CD4-positive, alpha-beta memory T cell (primary cell): ENCODE measurements around the gene GH1. TPM values are rescaled to one million over a fixed set of nuclear protein-coding genes. Genes with fewer than 3 reads are reported as not detected.

Source experiments
- CTCF ChIA-PET: fragments of 350-600 bp; sonication (Branson Sonifier 250); formaldehyde crosslinking; loops from one replicate; lab custom pipeline; 2021; ENCODE audit warnings: inconsistent platforms; ENCODE audit not compliant: partially characterized antibody; lab: Charles Lee
- POLR2A ChIA-PET: fragments of 350-600 bp; sonication (Branson Sonifier 250); formaldehyde crosslinking; loops from one replicate; lab custom pipeline; 2021; ENCODE audit not compliant: partially characterized antibody; lab: Charles Lee
- DNase-seq, 5 donors: peaks; one replicate each; pipeline versions ENCODE4 v3.0.0 to v3.0.0-alpha.2; 2020 to 2022; ENCODE audit warnings: mixed read lengths in 1 of 5
- H3K27ac ChIP-seq: one replicate; pipeline ENCODE4 v1.7.0; 2013; ENCODE audit warnings: low read depth, low read length
- H3K27me3 ChIP-seq: 2 replicates; pipeline ENCODE4 v1.7.0; 2013; ENCODE audit warnings: mild to moderate bottlenecking, low read length, moderate library complexity; ENCODE audit not compliant: insufficient read depth
- H3K36me3 ChIP-seq: 2 replicates; pipeline ENCODE4 v1.7.0; 2013; ENCODE audit warnings: mild to moderate bottlenecking, low read length, moderate library complexity; ENCODE audit not compliant: insufficient read depth
- H3K4me1 ChIP-seq: 2 replicates; pipeline ENCODE4 v1.7.0; 2013; ENCODE audit warnings: mild to moderate bottlenecking, low read length, moderate library complexity; ENCODE audit not compliant: insufficient read depth
- H3K4me3 ChIP-seq, 2 donors: one replicate each; pipeline ENCODE4 v1.7.0; 2013; ENCODE audit warnings: low read length in 2 of 2, mild to moderate bottlenecking in 1 of 2
- H3K9me3 ChIP-seq, 2 donors: one replicate each; pipeline ENCODE4 v1.7.0; 2013; ENCODE audit warnings: low read length in 2 of 2, control low read depth in 1 of 2; ENCODE audit not compliant: control insufficient read depth in 1 of 2
- H3K27ac Mint-ChIP-seq, 7 donors: one replicate each; pipeline ENCODE4 v1.8.0; 2020 to 2021; ENCODE audit warnings: mixed read lengths in 7 of 7, mild to moderate bottlenecking in 6 of 7, inconsistent platforms in 3 of 7, moderate library complexity in 3 of 7
- H3K27me3 Mint-ChIP-seq, 2 donors: one replicate each; pipeline ENCODE4 v1.8.0; 2020 to 2021; ENCODE audit warnings: mixed read lengths in 2 of 2
- H3K36me3 Mint-ChIP-seq, 2 donors: one replicate each; pipeline ENCODE4 v1.8.0; 2020 to 2021; ENCODE audit warnings: mixed read lengths in 2 of 2, inconsistent platforms in 1 of 2, mild to moderate bottlenecking in 1 of 2
- H3K4me1 Mint-ChIP-seq, 4 donors: one replicate each; pipeline ENCODE4 v1.8.0; 2020 to 2021; ENCODE audit warnings: mixed read lengths in 4 of 4, mild to moderate bottlenecking in 1 of 4
- H3K4me3 Mint-ChIP-seq, 8 donors: one replicate each; pipeline ENCODE4 v1.8.0; 2020 to 2021; ENCODE audit warnings: mixed read lengths in 8 of 8, mild to moderate bottlenecking in 7 of 8, moderate library complexity in 6 of 8, inconsistent platforms in 3 of 8
- H3K9me3 Mint-ChIP-seq, 8 donors: one replicate each; pipeline ENCODE4 v1.8.0; 2020 to 2021; ENCODE audit warnings: mixed read lengths in 8 of 8, mild to moderate bottlenecking in 5 of 8, inconsistent platforms in 3 of 8, moderate library complexity in 1 of 8
- intact Hi-C: fragments of 100-400 bp; cut with micrococcal nuclease; formaldehyde crosslinking; loops from one replicate; pipeline ENCODE4 v1.15.1; 2023
- polyA plus RNA-seq, 2 donors: library from polyadenylated mRNA; unstranded; fragments of 300-500 nt; fragmentation: Illumina TruSeq; gene quantifications; one replicate each; pipeline ENCODE4 v1.2.3, GENCODE V29; 2021
- total RNA-seq, 2 experiments: library from RNA; stranded (reverse); gene quantifications; one replicate each; pipeline ENCODE4 v1.2.3, GENCODE V29; 2021

Gene GH1
- total and polyA plus RNA-seq, 4 experiments from 2014 or later: not detected

GRCh38 chr17:63945784-63946439, 27.3 kb upstream of the GH1 start:
- peak overlapping the region in 3 of 7 donors; percentile 7 to 67 (median 64) for H3K27ac Mint-ChIP-seq
- H3K4me1 Mint-ChIP-seq: peaks cover 4 to 29% (median 19%) of the 10 kb centered on the region in 4 donors
- no peak for DNase-seq
- H3K36me3 Mint-ChIP-seq: no peaks in the 10 kb centered on the region
- H3K27me3 Mint-ChIP-seq: no peaks in the 10 kb centered on the region
- H3K4me1 ChIP-seq: peaks cover 22% of the 10 kb centered on the region
- peak overlapping the region in 6 of 8 donors; percentile 9 to 85 (median 75) for H3K4me3 Mint-ChIP-seq
- intact Hi-C loops: loop anchor here (1.0 to 5.0 kb wide), 4 partner anchors 27 to 79 kb away; partner anchors contain the start of gene ICAM2
- no peak overlapping the region for H3K27ac ChIP-seq
- H3K4me3 ChIP-seq: peak overlapping the region in 1 of 2 donors; percentile 31
- H3K27me3 ChIP-seq: no peaks in the 10 kb centered on the region
- H3K9me3 ChIP-seq: no peaks in the 10 kb centered on the region
- no peaks in the 10 kb centered on the region for H3K9me3 Mint-ChIP-seq
- POLR2A ChIA-PET: interaction anchor here (0.8 to 2.6 kb wide), 24 partner anchors 9 to 200 kb away, joined by 3 to 26 read pairs (median 6); partner anchors contain the start of genes CD79B, ERN1, GH1 and ICAM2
- H3K36me3 ChIP-seq: no peaks in the 10 kb centered on the region
- CTCF ChIA-PET: interaction anchor here (0.7 to 3.1 kb wide), 36 partner anchors 8 to 199 kb away, joined by 3 to 131 read pairs (median 8); partner anchors contain the start of genes CD79B, CSHL1, GH1 and ICAM2

GRCh38 chr17:63944736-63945499, 26.3 kb upstream of the GH1 start:
- Mint-ChIP-seq H3K4me3 (peak overlapping the region in 2 of 8 donors; percentile 65 to 76), H3K27ac (peak overlapping the region in 1 of 7 donors; percentile 29), H3K27me3 (no peaks in the 10 kb centered on the region), H3K4me1 (peaks cover 4 to 29% (median 17%) of the 10 kb centered on the region in 4 donors), H3K9me3 (no peaks in the 10 kb centered on the region), H3K36me3 (no peaks in the 10 kb centered on the region)
- intact Hi-C loops: loop anchor here (5.0 kb wide), 1 partner anchor 42 kb away; no protein-coding TSS in a partner anchor
- no peak for DNase-seq
- no peak overlapping the region for H3K27ac ChIP-seq
- ChIA-PET CTCF (interaction anchor here (1.2 to 3.1 kb wide), 9 partner anchors 7 to 188 kb away, joined by 3 to 131 read pairs (median 14); partner anchors contain the start of genes GH1 and ICAM2), POLR2A (interaction anchor here (0.8 to 2.6 kb wide), 6 partner anchors 13 to 201 kb away, joined by 3 to 25 read pairs (median 9); partner anchors contain the start of genes CD79B and ICAM2)
- H3K9me3 ChIP-seq: no peaks in the 10 kb centered on the region
- H3K4me3 ChIP-seq: no peak overlapping the region
- H3K27me3 ChIP-seq: no peaks in the 10 kb centered on the region
- peaks cover 22% of the 10 kb centered on the region for H3K4me1 ChIP-seq
- no peaks in the 10 kb centered on the region for H3K36me3 ChIP-seq

- intact Hi-C loops: no loop called here
- Histone ChIP-seq H3K36me3 (no peaks in the 10 kb centered on the region), H3K27me3 (no peaks in the 10 kb centered on the region), H3K27ac (no peak overlapping the region), H3K9me3 (no peaks in the 10 kb centered on the region), H3K4me1 (peaks cover 22% of the 10 kb centered on the region), H3K4me3 (no peak overlapping the region)
- peaks cover 10 to 36% (median 24%) of the 10 kb centered on the region in 4 donors for H3K4me1 Mint-ChIP-seq
- H3K27me3 Mint-ChIP-seq: no peaks in the 10 kb centered on the region
- POLR2A ChIA-PET: interaction anchor here (1.0 kb wide), 1 partner anchor 24 kb away, joined by 3 read pairs; no protein-coding TSS in a partner anchor
- no peaks in the 10 kb centered on the region for H3K36me3 Mint-ChIP-seq
- H3K27ac Mint-ChIP-seq: peak overlapping the region in 1 of 7 donors; percentile 25
- DNase-seq: no peak
- no peaks in the 10 kb centered on the region for H3K9me3 Mint-ChIP-seq
- H3K4me3 Mint-ChIP-seq: peak overlapping the region in 1 of 8 donors; percentile 71
- CTCF ChIA-PET: interaction anchor here (1.6 kb wide), 1 partner anchor 12 kb away, joined by 4 read pairs; the partner anchor contains the start of gene CD79B
Observed at GRCh38 chr17:63943745-63944144, 25.1 kb upstream of the GH1 start.

GRCh38 chr17:63942309-63942985, 23.8 kb upstream of the GH1 start:
- H3K9me3 ChIP-seq: no peaks in the 10 kb centered on the region
- Mint-ChIP-seq H3K27me3 (no peaks in the 10 kb centered on the region), H3K4me3 (no peak overlapping the region), H3K9me3 (no peaks in the 10 kb centered on the region), H3K27ac (peak overlapping the region in 1 of 7 donors; percentile 46), H3K36me3 (no peaks in the 10 kb centered on the region), H3K4me1 (peaks cover 11 to 39% (median 24%) of the 10 kb centered on the region in 4 donors)
- intact Hi-C loops: no loop called here
- no peaks in the 10 kb centered on the region for H3K27me3 ChIP-seq
- peaks cover 22% of the 10 kb centered on the region for H3K4me1 ChIP-seq
- H3K36me3 ChIP-seq: no peaks in the 10 kb centered on the region
- no peak overlapping the region for H3K27ac ChIP-seq
- ChIA-PET CTCF (interaction anchor here (1.1 to 1.6 kb wide), 2 partner anchors 11 to 86 kb away, joined by 3 to 4 read pairs; partner anchors contain the start of gene CD79B), POLR2A (interaction anchor here (1.6 kb wide), 1 partner anchor 12 kb away, joined by 3 read pairs; no protein-coding TSS in a partner anchor)
- H3K4me3 ChIP-seq: no peak overlapping the region
- no peak for DNase-seq

GRCh38 chr17:63941751-63942150, 23.1 kb upstream of the GH1 start:
- no peaks in the 10 kb centered on the region for H3K36me3 ChIP-seq
- Mint-ChIP-seq H3K9me3 (no peaks in the 10 kb centered on the region), H3K27ac (no peak overlapping the region), H3K4me1 (peaks cover 11 to 37% (median 20%) of the 10 kb centered on the region in 4 donors), H3K4me3 (no peak overlapping the region), H3K36me3 (no peaks in the 10 kb centered on the region), H3K27me3 (no peaks in the 10 kb centered on the region)
- no peak for DNase-seq
- intact Hi-C loops: no loop called here
- H3K27ac ChIP-seq: no peak overlapping the region
- CTCF ChIA-PET: no interaction called here
- POLR2A ChIA-PET: interaction anchor here (1.6 kb wide), 1 partner anchor 12 kb away, joined by 3 read pairs; no protein-coding TSS in a partner anchor
- H3K27me3 ChIP-seq: no peaks in the 10 kb centered on the region
- peaks cover 17% of the 10 kb centered on the region for H3K4me1 ChIP-seq
- no peaks in the 10 kb centered on the region for H3K9me3 ChIP-seq
- H3K4me3 ChIP-seq: no peak overlapping the region

- Mint-ChIP-seq H3K36me3 (no peaks in the 10 kb centered on the region), H3K4me1 (peaks cover 7 to 31% (median 15%) of the 10 kb centered on the region in 4 donors), H3K4me3 (no peak overlapping the region), H3K9me3 (no peaks in the 10 kb centered on the region), H3K27ac (no peak overlapping the region), H3K27me3 (no peaks in the 10 kb centered on the region)
- no peak for DNase-seq
- POLR2A ChIA-PET: no interaction called here
- Histone ChIP-seq H3K4me1 (peaks cover 11% of the 10 kb centered on the region), H3K27me3 (no peaks in the 10 kb centered on the region), H3K4me3 (no peak overlapping the region), H3K9me3 (no peaks in the 10 kb centered on the region), H3K36me3 (no peaks in the 10 kb centered on the region), H3K27ac (no peak overlapping the region)
- CTCF ChIA-PET: no interaction called here
- intact Hi-C loops: no loop called here
Observed at GRCh38 chr17:63941162-63941561, 22.5 kb upstream of the GH1 start.
